ENCODE measurements around the gene BBS9.

GRCh38 chr7:33589911-33590310 is 460.5 kb downstream of the BBS9 start:
- TF ChIP-seq EZH2 (IDR thresholded peaks at IDR 0.05; ENCODE audit: insufficient read depth, poor library complexity, severe bottlenecking), result no peak
- TF ChIP-seq EZH2phosphoT487 (IDR thresholded peaks at IDR 0.05; ENCODE audit: insufficient read depth, low read depth), result no peak

Data from GM23248 (cell line).